ENCODE data around the gene MTA2.

Gene MTA2

GRCh38 chr11:62613291-62613778, 11.7 kb upstream of the MTA2 start:
- ChIA-PET CTCF (interaction anchor here (0.8 to 3.7 kb wide), 8 partner anchors 7 to 240 kb away, joined by 3 to 43 read pairs (median 4); partner anchors contain the start of genes B3GAT3 and TUT1), POLR2A (no interaction called here)
- DNase-seq (ENCODE audit: extremely low spot score): no peak
- TF ChIP-seq CTCF (IDR thresholded peaks at IDR 0.05; ENCODE audit: control extremely low read depth, extremely low read depth, low read depth, missing control alignments): no peak

DNA sequence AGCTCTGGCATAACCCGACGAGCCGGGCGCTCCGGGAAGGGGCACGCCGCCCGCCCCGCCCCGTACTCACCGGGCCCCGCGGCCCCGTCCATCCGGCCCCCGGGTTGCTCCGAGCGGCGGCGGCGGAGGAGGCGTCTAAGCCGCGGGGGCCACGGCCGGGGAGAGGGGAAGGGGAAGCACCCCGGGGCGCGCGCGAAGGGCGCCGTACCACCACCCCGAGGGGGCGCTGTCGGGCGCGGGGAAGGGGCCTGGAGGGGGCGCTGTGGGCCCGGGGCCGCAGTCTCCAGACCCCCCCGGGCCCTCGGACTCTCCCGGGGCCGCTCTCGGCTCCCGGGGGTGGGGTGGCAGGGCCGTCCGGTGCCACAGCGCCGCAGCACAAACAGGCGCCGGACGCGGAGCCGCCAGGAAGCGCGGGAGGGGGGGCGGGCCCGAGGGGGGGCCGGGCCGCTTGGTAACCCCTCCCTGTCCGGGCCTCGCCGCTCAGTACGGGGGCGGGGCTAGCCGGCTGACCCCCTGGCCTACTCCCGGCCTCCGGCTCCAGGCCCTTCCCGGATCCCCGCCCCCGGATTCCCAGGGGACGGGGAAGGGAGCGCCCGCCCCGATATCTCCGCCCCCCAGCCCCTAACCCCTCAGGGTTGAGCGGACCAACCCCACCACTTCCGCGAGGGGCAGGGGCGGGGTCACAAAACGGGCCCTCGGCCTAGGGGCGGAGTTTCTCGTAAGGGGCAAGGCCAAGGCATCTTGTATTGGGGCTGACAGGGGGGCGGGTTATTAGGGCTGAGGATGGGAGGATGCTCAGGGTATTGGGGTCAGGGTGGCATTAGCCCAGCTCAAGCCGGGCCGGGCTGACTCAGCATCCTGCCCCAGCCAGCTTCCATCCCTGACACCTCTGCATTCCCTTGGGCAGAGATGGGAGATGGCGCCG, 11.0 kb upstream of the MTA2 start, which contains the start of the genes EML3 and ROM1:
Gene EML3 (minus strand): TSS at position 410 of the 925 bp plus-strand sequence. CDS start 318 bp downstream, at position 92.
Gene ROM1 (plus strand): TSS at position 892 of the 925 bp plus-strand sequence. CDS start 25 bp downstream, at position 917.
- peak; percentile 87 for TF ChIP-seq CTCF (IDR thresholded peaks at IDR 0.05; ENCODE audit: control extremely low read depth, extremely low read depth, low read depth, missing control alignments)
- CTCF ChIA-PET: interaction anchor here (0.7 to 5.3 kb wide), 28 partner anchors 8 to 241 kb away, joined by 3 to 50 read pairs (median 4); partner anchors contain the start of genes B3GAT3, BSCL2, C11orf98 and CSKMT
- POLR2A ChIA-PET: interaction anchor here (1.3 to 1.6 kb wide), 2 partner anchors 21 to 52 kb away, joined by 6 to 9 read pairs; partner anchors contain the start of genes C11orf98, CSKMT and TUT1
- peak; percentile 92 for DNase-seq (ENCODE audit: extremely low spot score)

DNA sequence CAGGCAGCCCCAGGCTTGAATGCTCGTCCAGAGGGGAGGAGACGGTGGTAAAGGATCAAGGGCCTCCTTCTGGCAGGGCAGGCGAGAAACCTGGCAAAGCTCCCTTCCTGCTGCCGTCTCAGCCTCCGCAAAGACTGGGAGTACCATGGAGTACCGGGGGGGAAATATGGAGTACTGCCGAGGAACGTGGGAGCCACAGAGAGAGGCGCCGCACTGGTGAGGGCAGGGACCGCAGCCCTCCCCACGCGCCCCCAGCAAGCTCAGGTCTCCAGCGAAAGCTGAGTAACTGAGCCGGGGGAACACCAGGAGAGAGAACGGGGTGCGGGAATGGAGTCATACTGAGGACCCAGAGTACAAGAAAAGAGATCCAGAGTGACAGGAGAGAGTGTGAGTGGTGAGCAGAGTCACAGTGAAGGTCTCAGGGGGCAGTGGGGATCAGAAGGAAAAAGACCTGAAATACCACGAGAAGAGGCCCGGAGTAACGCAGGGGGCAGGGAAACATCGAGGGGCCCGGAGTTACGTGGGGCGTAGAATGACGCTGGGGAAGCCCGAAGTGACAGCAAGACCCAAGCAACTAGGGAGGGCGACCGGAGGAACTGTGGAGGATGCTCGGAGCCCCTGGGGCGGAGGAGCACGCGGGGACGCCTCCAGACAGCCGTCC, 10.2 kb upstream of the MTA2 start:
- DNase-seq (ENCODE audit: extremely low spot score): peak; percentile 66
- POLR2A ChIA-PET: interaction anchor here (1.1 to 2.3 kb wide), 4 partner anchors 10 to 57 kb away, joined by 3 to 9 read pairs (median 8); partner anchors contain the start of genes C11orf98, CSKMT, MTA2 and TUT1
- TF ChIP-seq CTCF (IDR thresholded peaks at IDR 0.05; ENCODE audit: control extremely low read depth, extremely low read depth, low read depth, missing control alignments): no peak
- CTCF ChIA-PET: interaction anchor here (0.7 to 5.3 kb wide), 27 partner anchors 8 to 178 kb away, joined by 3 to 50 read pairs (median 4); partner anchors contain the start of genes B3GAT3, BSCL2, C11orf98 and CSKMT

GRCh38 chr11:62610814-62611704, 9.4 kb upstream of the MTA2 start:
- CTCF ChIA-PET: interaction anchor here (0.7 to 5.3 kb wide), 24 partner anchors 9 to 179 kb away, joined by 3 to 50 read pairs (median 4); partner anchors contain the start of genes B3GAT3, BSCL2, C11orf98 and CSKMT
- POLR2A ChIA-PET: interaction anchor here (1.1 to 2.3 kb wide), 4 partner anchors 9 to 56 kb away, joined by 3 to 9 read pairs (median 8); partner anchors contain the start of genes C11orf98, CSKMT, MTA2 and TUT1
- no peak for TF ChIP-seq CTCF (IDR thresholded peaks at IDR 0.05; ENCODE audit: control extremely low read depth, extremely low read depth, low read depth, missing control alignments)
- no peak for DNase-seq (ENCODE audit: extremely low spot score)

- ChIA-PET CTCF (interaction anchor here (1.4 to 5.3 kb wide), 7 partner anchors 11 to 83 kb away, joined by 3 to 50 read pairs (median 6); partner anchors contain the start of genes B3GAT3 and TUT1), POLR2A (interaction anchor here (1.1 to 2.3 kb wide), 2 partner anchors 9 to 55 kb away, joined by 3 to 9 read pairs; partner anchors contain the start of gene MTA2)
Measured at GRCh38 chr11:62610403-62610802, 8.7 kb upstream of the MTA2 start.

More at GRCh38 chr11:62610403-62610802, 8.7 kb upstream of the MTA2 start:
- no peak for TF ChIP-seq CTCF (IDR thresholded peaks at IDR 0.05; ENCODE audit: control extremely low read depth, extremely low read depth, low read depth, missing control alignments)
- DNase-seq (ENCODE audit: extremely low spot score): no peak

Data from GM10248 (cell line).